Colonic mucosa (tissue), 4 donors: ENCODE data around the gene DOK5. TPM values are rescaled to one million over a fixed set of nuclear protein-coding genes. Genes with fewer than 3 reads are reported as not detected.

Source experiments
- DNase-seq: peaks from one replicate; pipeline ENCODE4 v3.0.0-alpha.2; 2020
- H3K27ac ChIP-seq: fragments of 200-600 bp; one replicate; pipeline ENCODE4 v1.8.0; 2021
- H3K27me3 ChIP-seq: fragments of 200-600 bp; one replicate; pipeline ENCODE4 v1.8.0; 2021
- H3K36me3 ChIP-seq: fragments of 200-600 bp; one replicate; pipeline ENCODE4 v1.8.0; 2021
- H3K4me1 ChIP-seq: fragments of 200-600 bp; one replicate; pipeline ENCODE4 v1.8.0; 2021; ENCODE audit warnings: mild to moderate bottlenecking
- H3K4me3 ChIP-seq: fragments of 200-600 bp; one replicate; pipeline ENCODE4 v1.8.0; 2021
- H3K9ac ChIP-seq, 2 donors: one replicate each; pipeline ENCODE4 v1.7.0; 2013; ENCODE audit warnings: control low read depth in 2 of 2, low read depth in 2 of 2, low read length in 2 of 2
- H3K9me3 ChIP-seq: fragments of 200-600 bp; one replicate; pipeline ENCODE4 v1.8.0; 2021
- CTCF ChIP-seq: fragments of 200-600 bp; IDR thresholded peaks from one replicate; pipeline ENCODE4 v1.8.0; 2022; ENCODE audit warnings: antibody characterized with exemption, mild to moderate bottlenecking
- intact Hi-C: fragments of 100-400 bp; cut with DNase I; formaldehyde crosslinking; loops from one replicate; pipeline ENCODE4 v1.14.1; 2022
- total RNA-seq, 2 donors: library from RNA; stranded (reverse); fragmentation: NEBNext Ultra II Directional in 1 of 2; extraction: Animal tissue kit (Norgen Biotek cat#: 25700) in 1 of 2; gene quantifications; one replicate each; pipeline ENCODE4 v1.2.1, GENCODE V29; 2021
- donor health status: healthy.
- donor health status: DM: no; HTN: no; CAD: no.
- donor health status: DM: no; HTN: no; CAD: no.

The DOK5 gene
- total RNA-seq, 2 donors from 2014 or later: 0.80 TPM; not detected in 1

GRCh38 chr20:54512694-54513093, 37.3 kb downstream of the DOK5 start:
- DNase-seq: no peak
- Histone ChIP-seq H3K4me3 (no peak overlapping the region), H3K36me3 (no peaks in the 10 kb centered on the region), H3K9ac (no peak overlapping the region), H3K4me1 (no peaks in the 10 kb centered on the region), H3K27me3 (no peaks in the 10 kb centered on the region), H3K9me3 (no peaks in the 10 kb centered on the region), H3K27ac (no peak overlapping the region)
- intact Hi-C loops: no loop called here
- TF ChIP-seq CTCF: no peak

GRCh38 chr20:54514028-54514607, 38.7 kb downstream of the DOK5 start:
- no peaks in the 10 kb centered on the region for H3K4me1 ChIP-seq
- H3K9ac ChIP-seq: no peak overlapping the region
- no peak for DNase-seq
- no peaks in the 10 kb centered on the region for H3K36me3 ChIP-seq
- H3K27me3 ChIP-seq: no peaks in the 10 kb centered on the region
- H3K4me3 ChIP-seq: no peak overlapping the region
- TF ChIP-seq CTCF: no peak
- intact Hi-C loops: no loop called here
- no peaks in the 10 kb centered on the region for H3K9me3 ChIP-seq
- H3K27ac ChIP-seq: no peak overlapping the region

- H3K27me3 ChIP-seq: no peaks in the 10 kb centered on the region
- no peak for DNase-seq
- no peak overlapping the region for H3K4me3 ChIP-seq
- intact Hi-C loops: no loop called here
- H3K4me1 ChIP-seq: no peaks in the 10 kb centered on the region
- H3K9ac ChIP-seq: no peak overlapping the region
- no peak overlapping the region for H3K27ac ChIP-seq
- no peaks in the 10 kb centered on the region for H3K9me3 ChIP-seq
- H3K36me3 ChIP-seq: no peaks in the 10 kb centered on the region
- TF ChIP-seq CTCF: no peak
Observed at GRCh38 chr20:54515793-54516628, 40.6 kb downstream of the DOK5 start.

GRCh38 chr20:54517241-54517975, 42.0 kb downstream of the DOK5 start:
- no peak for DNase-seq
- no peak for TF ChIP-seq CTCF
- intact Hi-C loops: no loop called here
- Histone ChIP-seq H3K4me3 (no peak overlapping the region), H3K9ac (no peak overlapping the region), H3K4me1 (no peaks in the 10 kb centered on the region), H3K36me3 (no peaks in the 10 kb centered on the region), H3K27ac (no peak overlapping the region), H3K9me3 (no peaks in the 10 kb centered on the region), H3K27me3 (no peaks in the 10 kb centered on the region)

DNA sequence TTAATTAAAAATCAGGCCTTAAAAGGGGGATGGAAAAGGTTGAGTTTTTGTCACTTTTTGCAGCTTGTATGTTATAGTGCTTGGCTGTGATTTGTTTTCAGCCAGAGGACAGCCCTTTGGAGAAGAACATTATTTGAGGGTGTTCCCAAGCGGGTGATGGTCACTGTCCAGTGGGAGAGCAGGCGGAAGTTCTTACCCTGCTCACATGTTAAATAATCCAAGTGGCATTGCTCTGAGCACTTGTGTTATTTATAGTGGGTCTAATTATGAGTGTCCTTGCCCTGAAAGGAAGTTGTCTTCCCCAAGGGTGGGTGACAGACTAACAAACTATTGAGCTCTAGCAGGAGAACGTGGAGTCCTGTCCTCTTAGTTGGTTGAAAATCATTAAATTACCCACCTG, 49.5 kb downstream of the DOK5 start:
- Histone ChIP-seq H3K27ac (no peak overlapping the region), H3K4me1 (no peaks in the 10 kb centered on the region), H3K27me3 (no peaks in the 10 kb centered on the region), H3K9ac (no peak overlapping the region), H3K36me3 (no peaks in the 10 kb centered on the region), H3K4me3 (no peak overlapping the region), H3K9me3 (no peaks in the 10 kb centered on the region)
- DNase-seq: no peak
- TF ChIP-seq CTCF: no peak
- intact Hi-C loops: no loop called here
